HG02610 (cell line): ENCODE results near the gene MBD3.
"Not testable (repeated sequence)": the region's sequence is repeated elsewhere in the genome, so short reads cannot be mapped to it uniquely, and the experiment has no call there.

Experiments
- ATAC-seq: cut with Tn5 transposase; IDR thresholded peaks from one replicate; pipeline ENCODE4 v1.9.1; 2021; ENCODE audit warnings: mild to moderate bottlenecking, moderate library complexity; ENCODE audit not compliant: unreplicated experiment

Gene MBD3

DNA sequence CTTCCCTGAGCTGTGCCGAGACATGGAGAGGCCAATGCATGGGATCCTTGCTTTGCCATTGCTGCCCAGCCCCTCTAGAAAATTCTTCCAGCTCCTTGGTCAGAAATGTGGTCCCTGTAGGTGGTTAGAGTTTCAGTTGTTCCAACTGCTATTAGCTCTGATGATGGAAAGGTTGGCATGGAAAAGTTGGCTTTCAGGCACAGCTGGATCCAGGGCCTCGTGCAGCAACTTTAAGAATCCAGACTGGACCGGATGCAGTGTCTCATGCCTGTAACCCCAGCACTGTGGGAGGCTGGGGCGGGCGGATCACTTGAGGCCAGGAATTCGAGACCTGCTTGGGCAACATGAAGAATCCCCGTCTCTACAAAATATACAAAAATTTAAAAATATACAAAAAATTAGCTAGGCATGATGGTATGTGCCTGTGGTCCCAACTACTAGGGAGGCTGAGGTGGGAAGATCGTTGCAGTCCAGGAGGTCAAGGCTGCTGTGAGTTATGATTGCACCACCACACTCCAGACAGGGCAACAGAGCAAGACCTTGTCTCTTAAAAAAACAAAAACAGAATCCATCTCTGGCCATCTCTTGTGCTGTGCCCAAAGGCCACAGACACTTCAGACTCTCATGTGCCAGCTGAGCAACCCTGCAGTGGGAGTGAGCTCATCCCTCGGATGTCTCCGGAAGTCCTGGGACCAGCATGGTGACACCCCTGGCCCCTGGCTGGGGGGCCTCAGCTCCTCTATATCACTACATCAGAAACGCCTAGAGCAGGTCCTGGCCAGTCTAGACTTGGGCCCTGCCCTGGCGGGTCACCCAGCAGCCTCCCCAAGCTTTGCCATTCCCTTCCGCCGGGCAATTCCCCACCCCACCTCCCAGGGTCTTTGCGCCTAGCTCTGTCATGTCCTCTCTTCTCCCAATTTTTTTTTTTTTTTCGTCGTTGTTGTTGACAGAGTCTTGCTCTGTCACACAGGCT, 41.3 kb downstream of the MBD3 start:
- no peak for ATAC-seq

DNA sequence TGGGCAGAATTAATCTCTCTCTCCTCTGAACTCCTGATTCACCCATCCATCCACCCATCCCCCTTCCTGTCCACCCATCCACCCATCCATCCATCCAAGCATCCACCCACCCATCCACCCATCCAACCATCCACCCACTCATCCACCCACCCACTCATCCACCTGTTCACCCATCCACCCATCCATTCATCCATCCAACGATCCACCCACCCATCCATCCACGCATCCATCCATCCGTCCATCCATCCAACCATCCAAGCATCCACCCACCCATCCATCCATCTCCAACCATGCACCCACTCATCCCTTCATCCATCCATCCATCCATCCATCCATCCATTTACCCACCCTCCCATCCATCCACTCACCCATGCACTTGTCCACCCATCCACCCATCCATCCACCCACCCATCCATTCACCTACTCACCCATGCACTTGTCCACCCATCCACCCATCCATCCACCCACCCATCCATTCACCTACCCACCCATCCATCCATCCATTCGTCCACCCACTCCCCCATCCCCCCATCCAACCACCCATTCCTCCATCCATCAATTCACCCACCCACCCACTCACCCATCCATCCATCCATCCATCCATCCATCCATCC, 43.2 kb downstream of the MBD3 start:
- no peak for ATAC-seq

DNA sequence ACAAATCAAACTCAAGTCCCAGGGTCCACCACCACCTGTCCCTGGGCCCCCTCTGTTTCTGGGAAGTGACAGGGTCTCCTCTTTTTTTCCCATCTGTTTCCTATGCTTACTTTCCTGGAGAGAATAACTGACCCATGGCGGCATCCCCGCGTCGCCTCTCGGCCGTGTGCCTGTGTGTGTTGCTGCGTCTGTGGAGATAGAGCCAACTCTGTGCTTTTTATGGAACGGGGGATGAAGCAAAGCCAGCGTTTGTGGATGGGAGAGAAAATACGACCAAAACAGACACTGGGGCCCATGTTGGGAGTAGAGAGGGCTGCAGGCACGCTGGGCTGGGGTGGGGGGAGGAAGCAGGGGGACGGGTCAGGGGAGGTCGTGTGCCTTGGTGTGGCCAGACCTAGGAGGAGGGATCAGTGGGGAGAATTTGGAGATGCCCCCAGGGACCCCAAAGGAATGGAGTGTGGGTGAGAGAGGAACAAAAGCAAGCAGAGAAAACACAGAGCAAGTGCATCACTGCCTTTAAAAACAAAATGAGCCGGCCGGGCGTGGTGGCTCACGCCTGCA, 52.2 kb downstream of the MBD3 start:
- ATAC-seq: no peak

DNA sequence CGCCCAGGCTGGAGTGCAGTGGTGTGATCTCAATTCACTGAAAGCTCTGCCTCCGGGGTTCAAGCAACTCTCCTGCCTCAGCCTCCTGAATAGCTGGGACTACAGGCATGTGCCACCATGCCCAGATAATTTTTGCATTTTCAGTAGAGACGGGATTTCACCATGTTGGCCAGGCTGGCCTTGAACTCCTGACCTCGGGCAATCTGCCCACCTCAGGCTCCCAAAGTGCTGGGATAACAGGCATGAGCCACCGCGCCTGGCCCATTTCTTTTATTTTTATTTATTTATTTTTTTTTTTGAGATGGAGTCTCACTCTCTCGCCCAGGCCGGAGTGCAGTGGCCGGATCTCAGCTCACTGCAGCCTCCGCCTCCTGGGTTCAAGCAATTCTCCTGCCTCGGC, 52.9 kb downstream of the MBD3 start:
- not testable (repeated sequence) for ATAC-seq

DNA sequence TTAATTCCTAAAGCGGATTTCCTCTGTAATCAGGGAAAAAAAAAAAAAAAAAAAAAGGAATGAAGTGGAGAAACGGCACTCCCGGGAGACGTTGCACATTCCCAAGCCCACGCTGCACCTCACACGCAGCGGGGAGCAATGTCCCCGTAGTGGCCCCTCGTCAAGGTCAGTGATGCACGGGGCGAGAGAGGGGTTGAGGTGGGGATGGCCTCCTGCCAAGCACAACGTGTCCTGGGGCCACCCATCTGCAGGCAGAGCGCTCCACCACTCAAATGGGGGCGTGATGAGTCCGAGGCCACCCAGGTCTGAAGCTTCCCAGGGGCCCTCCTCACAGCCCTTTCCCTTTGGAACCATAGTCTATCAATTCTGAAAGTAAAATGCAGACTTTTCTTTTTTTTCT, 53.7 kb downstream of the MBD3 start:
- no peak for ATAC-seq

DNA sequence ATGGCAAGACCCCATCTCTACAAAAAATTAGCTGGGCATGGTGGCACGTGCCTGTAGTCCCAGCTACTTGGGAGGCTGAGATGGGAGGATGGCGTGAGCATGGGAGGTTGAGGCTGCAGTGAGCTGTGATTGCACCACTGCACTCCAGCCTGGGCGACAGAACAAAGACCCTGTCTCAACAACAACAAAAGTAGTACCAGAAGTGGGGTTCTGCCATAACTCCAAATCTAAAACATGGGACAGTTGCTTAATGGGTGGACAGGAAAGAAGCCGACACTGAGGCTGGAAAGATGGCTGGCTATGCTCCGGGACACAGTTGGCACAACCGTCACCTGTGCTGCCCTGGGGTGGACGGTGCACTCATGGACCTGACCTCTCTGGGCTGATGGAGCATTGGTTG, 57.0 kb downstream of the MBD3 start:
- ATAC-seq: not testable (repeated sequence)

DNA sequence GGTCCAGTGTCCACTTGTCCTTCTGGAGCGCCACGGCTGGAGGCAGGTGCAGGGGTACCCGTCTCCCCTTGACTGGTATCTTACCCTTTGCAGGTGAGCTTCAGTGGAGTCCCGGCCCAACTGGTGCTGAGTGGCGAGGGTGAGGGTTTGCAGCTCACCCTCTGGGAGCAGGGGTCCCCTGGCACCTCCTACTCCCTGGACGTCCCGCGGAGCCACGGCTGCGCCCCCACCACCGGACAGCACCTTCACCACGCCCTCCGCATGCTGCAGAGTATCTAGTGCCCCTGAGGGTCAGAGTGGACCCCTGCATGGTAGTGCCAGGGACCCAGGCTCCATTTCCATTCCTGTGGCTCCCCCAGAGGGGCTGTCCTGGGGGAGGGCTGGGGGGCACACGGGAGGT, 57.7 kb downstream of the MBD3 start:
- no peak for ATAC-seq

DNA sequence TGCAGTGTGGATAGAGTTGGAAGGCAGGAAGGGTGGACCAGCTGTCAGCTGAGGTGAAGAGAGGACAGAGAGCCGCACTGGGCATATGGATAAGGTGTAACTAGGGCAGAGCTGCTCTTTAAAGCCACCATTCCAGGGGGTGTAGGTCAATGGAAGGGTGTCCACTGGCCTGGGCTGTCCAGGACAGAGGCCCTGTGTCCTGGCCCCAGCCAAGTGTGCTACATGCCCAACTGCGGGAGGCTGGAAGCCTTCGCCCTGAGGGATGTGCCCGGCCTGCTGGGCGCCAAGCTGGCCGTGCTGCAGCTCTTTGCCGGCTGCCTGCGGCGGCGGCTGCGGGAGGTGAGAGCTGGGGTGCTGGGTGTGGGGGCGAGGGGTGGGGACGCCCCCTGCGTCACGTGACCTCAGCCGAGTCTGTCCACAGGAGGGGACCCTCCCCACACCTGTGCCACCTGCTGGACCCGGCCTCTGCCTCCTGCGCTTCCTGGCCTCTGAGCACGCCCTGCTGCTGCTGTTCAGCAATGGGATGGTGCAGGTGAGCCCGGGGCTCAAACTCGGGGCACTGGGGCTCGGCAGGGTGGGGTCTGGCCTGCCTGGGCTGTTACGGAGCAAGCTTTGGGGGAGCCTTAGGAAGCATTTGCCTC, 59.0 kb downstream of the MBD3 start:
- ATAC-seq: no peak

DNA sequence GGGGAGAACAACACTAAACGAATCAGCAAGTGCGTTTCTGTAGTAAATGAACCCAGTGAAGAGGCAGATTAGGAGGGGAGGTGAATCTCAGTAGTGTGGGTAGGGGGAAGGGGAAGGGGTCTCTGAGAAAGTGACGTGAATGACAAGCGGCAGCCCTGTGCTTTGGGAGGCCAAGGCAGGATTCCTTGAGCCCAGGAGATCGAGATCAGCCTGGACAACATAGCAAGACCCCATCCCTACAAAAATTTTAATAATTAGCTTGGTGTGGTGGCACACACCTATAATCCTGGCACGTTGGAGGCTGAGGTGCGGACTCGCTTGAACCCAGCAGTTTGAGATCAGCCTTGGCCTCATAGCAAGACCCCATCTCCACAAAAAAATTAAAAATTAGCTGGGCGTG, 60.7 kb downstream of the MBD3 start:
- ATAC-seq: no peak

DNA sequence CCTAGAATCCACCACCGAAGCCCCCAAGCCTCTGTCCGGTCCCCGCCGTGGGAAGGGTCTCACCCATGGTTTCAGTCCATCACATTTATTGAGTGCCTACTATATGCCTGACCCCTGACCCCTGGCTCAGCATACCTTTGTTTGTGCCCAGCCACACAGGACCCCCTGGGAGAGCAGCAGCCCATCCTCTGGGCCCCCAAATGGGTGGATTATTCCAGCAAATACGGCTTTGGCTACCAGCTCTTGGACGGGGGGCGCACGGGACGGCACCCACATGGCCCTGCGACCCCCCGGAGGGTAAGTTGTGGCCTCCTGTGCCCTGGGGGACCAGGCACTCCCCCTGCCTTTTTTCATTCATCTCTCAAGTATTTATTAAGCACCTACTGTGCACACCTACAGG, 61.1 kb downstream of the MBD3 start:
- no peak for ATAC-seq

DNA sequence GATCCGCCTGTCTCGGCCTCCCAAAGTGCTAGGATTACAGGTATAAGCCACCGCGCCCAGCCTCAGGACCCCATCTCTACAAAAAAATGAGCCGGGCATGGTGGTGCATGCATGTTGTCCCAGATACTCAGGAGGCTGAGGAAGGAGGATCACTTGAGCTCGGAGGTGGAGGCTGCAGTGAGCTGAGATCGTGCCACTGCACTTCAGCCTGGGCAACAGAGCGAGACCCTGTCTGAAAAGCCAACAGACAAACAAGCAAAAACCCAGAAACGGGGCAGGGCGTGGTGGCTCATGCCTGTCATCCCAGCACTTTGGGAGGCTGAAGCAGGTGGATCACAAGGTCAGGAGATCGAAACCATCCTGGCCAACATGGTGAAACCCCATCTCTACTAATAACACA, 61.8 kb downstream of the MBD3 start:
- not testable (repeated sequence) for ATAC-seq

DNA sequence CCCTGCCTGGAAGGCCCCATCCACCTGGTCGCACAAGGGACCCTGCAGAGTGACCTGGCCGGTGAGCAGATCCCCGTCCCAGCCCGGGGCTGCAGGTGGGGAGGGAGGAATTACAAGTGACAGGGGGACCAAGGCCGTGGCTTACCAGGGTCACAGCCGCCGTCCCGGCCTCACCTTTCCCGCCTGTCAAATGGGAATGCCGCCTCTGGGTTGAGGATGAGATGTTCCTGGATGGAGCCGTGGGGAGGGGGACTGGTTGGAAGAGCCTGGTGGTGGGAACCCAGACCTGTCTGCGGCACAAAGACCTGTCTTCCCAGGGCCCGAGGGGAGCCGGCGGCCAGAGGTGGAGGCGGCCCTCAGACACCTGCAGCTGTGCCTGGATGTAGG, 63.2 kb downstream of the MBD3 start:
- ATAC-seq: no peak

DNA sequence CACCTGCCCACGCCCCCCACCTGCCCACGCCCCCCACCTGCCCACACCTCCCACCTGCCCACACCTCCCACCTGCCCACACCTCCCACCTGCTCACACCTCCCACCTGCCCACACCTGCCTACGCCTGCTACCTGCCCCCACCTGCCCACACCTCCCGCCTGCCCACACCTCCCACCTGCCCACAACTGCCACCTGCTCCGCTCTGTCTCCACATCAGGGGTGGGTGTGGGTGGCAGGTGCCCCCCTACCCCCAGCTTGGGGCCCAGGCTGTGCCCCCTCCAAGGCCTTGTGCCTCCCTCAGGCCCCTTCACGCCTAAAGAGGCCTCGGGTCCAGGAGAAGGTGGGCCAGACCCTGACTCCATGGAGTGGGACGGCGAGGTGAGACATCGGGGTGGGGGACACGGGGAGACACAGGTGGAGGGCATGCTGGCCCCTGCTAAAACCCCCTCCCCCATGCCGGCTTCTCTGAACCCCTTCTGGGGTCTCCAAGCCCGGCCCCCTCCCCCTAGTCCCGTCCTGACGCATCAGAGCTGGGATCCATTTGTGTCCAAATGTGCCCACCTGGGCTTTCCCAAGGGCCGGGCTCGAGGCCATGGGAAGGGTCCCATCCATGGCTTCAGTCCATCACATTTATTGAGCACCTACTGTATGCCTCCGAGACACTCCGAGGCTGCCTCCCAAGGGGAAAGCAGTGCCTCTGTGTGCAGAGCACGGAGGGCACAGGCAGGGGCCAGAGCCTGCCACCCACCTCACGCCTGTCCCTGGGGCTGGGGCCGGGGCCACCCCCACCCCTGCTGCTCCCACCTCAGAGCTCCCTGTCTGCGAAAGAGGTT, 63.9 kb downstream of the MBD3 start:
- no peak for ATAC-seq

DNA sequence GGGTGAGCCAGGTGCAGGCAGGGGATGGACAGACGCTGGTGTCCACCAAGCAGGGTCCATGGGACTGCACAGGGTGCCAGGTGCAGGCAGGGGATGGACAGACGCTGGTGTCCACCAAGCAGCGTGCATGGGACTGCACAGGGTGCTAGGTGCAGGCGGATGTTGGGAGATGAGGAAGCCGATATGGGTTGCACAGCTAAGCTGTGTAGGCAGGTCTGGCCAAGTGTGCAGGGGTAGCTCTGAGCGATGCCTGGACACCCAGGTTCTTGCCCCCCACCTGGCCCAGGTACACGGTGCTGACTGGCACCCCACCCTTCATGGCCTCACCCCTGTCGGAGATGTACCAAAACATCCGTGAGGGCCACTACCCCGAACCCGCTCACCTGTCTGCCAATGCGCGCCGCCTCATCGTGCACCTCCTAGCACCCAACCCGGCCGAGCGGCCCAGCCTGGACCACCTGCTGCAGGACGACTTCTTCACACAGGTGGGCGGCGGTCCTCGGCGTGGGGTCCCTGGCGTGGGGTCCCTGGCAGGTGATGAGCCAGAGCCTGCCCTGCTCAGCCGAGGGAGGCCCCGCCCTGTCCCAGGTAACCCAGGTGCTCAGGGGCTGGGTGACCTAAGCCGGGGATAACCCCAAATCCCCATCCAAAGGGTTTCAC, 64.9 kb downstream of the MBD3 start:
- ATAC-seq: no peak

DNA sequence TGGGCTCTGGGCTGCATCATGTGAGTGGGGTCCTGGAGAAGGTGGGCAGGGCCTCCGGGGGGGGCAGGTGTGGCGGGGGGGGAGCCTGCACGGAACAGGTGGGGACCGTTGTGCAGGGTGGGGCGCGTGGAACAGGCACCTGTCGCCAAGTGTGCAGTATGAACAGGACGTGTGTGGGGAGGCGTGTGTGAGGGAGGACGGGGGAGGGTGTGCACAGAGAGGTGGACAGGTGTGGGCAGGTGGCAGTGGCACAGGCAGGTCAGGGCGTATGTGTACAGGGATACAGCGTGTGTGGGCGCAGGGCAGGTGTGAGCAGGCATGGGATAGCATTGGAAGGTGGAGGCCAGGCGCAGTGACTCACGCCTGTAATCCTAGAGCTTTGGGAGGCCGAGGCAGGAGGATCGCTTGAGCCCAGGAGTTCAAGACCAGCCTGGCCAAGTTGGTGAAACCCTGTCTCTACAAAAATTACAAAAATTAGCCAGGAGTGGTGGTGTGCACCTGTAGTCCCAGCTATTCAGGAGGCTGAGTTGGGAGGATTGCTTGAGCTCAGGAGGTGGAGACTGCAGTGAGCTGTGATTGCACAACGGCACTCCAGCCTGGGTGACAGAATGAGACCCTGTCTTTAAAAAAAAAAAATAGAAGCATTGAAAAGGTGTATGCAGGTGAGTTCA, 65.6 kb downstream of the MBD3 start:
- no peak for ATAC-seq

DNA sequence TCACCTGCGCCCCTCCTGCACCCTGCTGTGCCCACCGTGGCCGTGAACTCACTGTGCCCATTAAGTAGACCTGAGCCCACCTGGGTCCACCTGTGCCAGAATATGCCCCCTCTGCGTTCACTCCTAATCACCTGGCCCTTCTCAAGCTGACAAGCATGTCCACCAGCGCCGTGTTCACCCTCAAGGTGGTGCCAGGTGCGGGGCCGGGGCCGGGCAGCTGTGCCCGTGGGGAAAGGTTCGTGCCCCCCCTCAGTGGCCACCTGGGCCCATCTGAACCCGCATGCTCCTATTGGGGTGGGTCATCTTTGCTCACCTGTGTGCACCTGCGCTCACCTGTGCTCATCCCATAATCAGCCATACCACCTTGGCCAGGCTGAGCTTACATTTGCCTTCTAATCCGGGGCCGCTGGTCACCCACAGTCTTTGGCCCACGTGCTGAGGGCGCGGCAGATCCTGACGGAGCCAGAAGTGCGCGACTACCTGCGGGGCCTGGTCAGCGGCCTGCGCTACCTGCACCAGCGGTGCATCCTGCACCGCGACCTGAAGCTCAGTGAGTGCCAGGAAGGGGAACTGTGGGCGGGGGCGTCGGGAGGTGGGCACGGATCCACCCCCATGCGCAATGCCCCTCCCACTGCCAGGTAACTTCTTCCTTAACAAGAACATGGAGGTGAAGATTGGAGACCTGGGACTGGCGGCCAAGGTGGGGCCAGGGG, 66.4 kb downstream of the MBD3 start:
- ATAC-seq: no peak

DNA sequence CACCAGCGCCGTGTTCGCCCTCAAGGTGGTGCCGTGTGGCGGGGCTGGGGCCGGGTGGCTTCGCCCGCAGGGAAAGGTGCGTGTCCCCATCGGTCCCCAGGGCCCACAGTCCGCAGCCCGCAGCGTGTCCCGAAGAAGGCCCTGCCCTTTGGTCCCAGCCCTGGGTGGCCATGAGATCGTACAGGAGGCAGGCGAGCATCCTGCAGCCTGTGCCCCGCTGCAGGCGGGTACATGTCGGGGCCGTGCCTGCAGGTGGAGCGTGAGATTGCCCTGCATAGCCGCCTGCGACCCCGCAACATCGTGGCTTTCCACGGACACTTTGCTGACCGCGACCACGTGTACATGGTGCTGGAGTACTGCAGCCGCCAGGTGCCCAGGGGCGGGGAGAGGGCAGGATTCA, 67.3 kb downstream of the MBD3 start:
- no peak for ATAC-seq

DNA sequence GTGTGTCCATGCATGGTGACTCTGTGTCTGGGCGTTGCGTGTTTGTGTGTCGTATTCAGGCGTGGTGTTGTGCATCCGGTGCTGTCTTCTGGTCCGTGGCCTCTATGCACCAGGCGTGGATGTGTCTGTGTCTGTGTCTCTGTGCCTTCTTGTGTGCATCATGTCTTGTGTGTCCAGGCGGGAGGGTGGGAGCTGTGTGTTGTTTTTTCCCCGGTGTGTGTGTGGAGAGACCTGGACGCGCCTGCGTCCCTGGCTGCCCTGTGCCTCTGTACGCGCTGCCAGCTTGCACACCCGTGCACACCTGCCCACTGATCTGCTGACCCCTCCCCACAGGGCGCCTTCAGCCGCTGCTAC, 67.7 kb downstream of the MBD3 start:
- ATAC-seq: no peak

DNA sequence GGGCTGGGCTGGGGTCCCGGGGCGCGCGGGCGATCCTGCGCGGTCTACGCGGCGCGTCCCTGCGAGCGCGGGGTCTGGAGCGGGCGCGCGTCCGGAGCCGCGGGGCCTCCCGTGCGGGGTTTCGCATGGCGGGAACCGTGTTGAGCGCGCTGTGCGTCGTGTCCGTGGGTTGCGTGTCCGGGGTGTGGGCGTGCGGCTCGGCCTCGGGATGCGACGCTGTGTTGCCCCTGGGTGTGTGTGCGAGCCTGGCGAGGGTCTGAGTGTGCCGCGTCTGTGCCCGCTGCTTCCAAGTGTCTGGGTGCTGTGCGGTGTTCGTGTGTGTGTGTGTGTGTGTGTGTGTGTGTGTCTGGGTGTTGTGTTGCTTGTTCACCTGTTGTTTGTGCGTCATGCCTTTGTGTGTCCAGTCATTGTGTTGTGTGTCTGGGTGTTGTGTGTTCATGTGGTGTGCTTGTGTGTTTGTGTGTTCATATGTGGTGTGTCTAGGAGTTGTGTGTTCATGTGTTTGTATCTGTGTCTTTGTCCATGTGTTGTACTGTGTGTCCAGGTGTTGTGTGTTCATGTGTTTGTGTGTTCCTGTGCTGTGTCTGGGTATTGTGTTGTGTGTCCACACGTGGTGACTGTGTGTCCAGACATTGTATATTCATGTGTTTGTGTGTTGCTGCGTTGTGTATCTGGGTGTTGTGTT, 68.2 kb downstream of the MBD3 start:
- no peak for ATAC-seq
